HG03066 (cell line): ENCODE data around the gene ZNF506.
"Not testable (repeated sequence)": the region's sequence is repeated elsewhere in the genome, so short reads cannot be mapped to it uniquely, and the experiment has no call there.

Experiments
- ATAC-seq: cut with Tn5 transposase; IDR thresholded peaks from one replicate; pipeline ENCODE4 v1.9.1; 2021; ENCODE audit warnings: low read depth; ENCODE audit not compliant: unreplicated experiment

ZNF506 gene

GRCh38 chr19:19821366-19821951 lies at the start of gene ZNF506:
ZNF506 (minus strand) TSS chr19:19821750; CDS start chr19:19821603, 147 bp downstream.
- peak; percentile 72 for ATAC-seq

- ATAC-seq = not testable (repeated sequence)
These were observed 48.5 kb upstream of the ZNF506 start for GRCh38 chr19:19870086-19870485.

GRCh38 chr19:19866611-19867248 lies 45.2 kb upstream of the ZNF506 start:
- ATAC-seq = no peak

GRCh38 chr19:19865750-19866610 lies 44.4 kb upstream of the ZNF506 start, which contains the start of gene ZNF253:
ZNF253 (plus strand) TSS chr19:19865882; CDS start chr19:19865997, 115 bp downstream.
- ATAC-seq = peak; percentile 93

- no peak for ATAC-seq
These were observed 39.3 kb upstream of the ZNF506 start for GRCh38 chr19:19860756-19861390.

- no peak for ATAC-seq
These were observed 37.2 kb upstream of the ZNF506 start for GRCh38 chr19:19858751-19859150.

GRCh38 chr19:19851740-19852139 lies 30.2 kb upstream of the ZNF506 start:
- ATAC-seq = not testable (repeated sequence)

GRCh38 chr19:19849056-19849455 lies 27.5 kb upstream of the ZNF506 start:
- no peak for ATAC-seq

GRCh38 chr19:19847781-19848180 lies 26.2 kb upstream of the ZNF506 start:
- ATAC-seq = no peak

GRCh38 chr19:19835560-19836038 lies 14.0 kb upstream of the ZNF506 start:
- no peak for ATAC-seq

- no peak for ATAC-seq
These were observed 5.3 kb upstream of the ZNF506 start for GRCh38 chr19:19826875-19827274.

GRCh38 chr19:19823916-19824315 lies 2.4 kb upstream of the ZNF506 start:
- ATAC-seq = no peak

- ATAC-seq = not testable (repeated sequence)
These were observed 426 bp upstream of the ZNF506 start for GRCh38 chr19:19821976-19822375.

- no peak for ATAC-seq
These were observed 703 bp downstream of the ZNF506 start for GRCh38 chr19:19820774-19821320.

GRCh38 chr19:19817357-19817756 lies 4.2 kb downstream of the ZNF506 start:
- ATAC-seq = no peak

- ATAC-seq = no peak
These were observed 4.9 kb downstream of the ZNF506 start for GRCh38 chr19:19816679-19817078.

- ATAC-seq = not testable (repeated sequence)
These were observed 9.6 kb downstream of the ZNF506 start for GRCh38 chr19:19811999-19812398.

- ATAC-seq = no peak
These were observed 16.1 kb downstream of the ZNF506 start for GRCh38 chr19:19805480-19805879.

GRCh38 chr19:19788015-19788414 lies 33.5 kb downstream of the ZNF506 start:
- ATAC-seq = no peak

- not testable (repeated sequence) for ATAC-seq
These were observed 36.1 kb downstream of the ZNF506 start for GRCh38 chr19:19785476-19785875.
